SK-N-SH (cell line): ENCODE data around the gene ARHGEF11. TPM values are rescaled to one million over a fixed set of nuclear protein-coding genes. Genes with fewer than 3 reads are reported as not detected.

Experiments used
- CTCF ChIA-PET: fragments of 300-600, 350-600 bp; formaldehyde crosslinking; extraction: SDS; loops from one replicate; lab custom pipeline; 2021; lab: Yijun Ruan, JAX
- POLR2A ChIA-PET: fragments of 350-600 bp; sonication (Branson Sonifier 250); formaldehyde crosslinking; extraction: SDS; loops from one replicate; lab custom pipeline; 2020; ENCODE audit warnings: antibody characterized with exemption, inconsistent platforms; lab: Yijun Ruan, JAX
- DNase-seq: peaks from one replicate; pipeline ENCODE4 v3.0.0; 2012
- H2AFZ ChIP-seq: fragments of 200-600 bp; sonication (generic); 2 replicates; pipeline ENCODE4 v1.8.1; 2016; ENCODE audit warnings: antibody characterized with exemption, mild to moderate bottlenecking, low read depth
- H3F3A ChIP-seq: fragments of 200-600 bp; sonication (generic); replicated peaks from 2 replicates; pipeline ENCODE3; 2016; ENCODE audit warnings: antibody characterized with exemption, mild to moderate bottlenecking; ENCODE audit not compliant: insufficient read depth
- H3K27ac ChIP-seq, 2 experiments: fragments of 200-500 bp in 1 of 2; fragments of 200-600 bp in 1 of 2; sonication (Bioruptor generic) in 1 of 2; sonication (generic), shearing (Covaris generic) in 1 of 2; 2 replicates each; pipeline versions ENCODE4 v1.5.1 to v1.6.1; 2014 to 2016; ENCODE audit warnings: low read depth in 2 of 2, inconsistent platforms in 1 of 2, low read length in 1 of 2, mild to moderate bottlenecking in 1 of 2, mixed read lengths in 1 of 2
- H3K27me3 ChIP-seq: fragments of 200-600 bp; sonication (generic), shearing (Covaris generic); 2 replicates; pipeline ENCODE4 v1.6.1; 2016; ENCODE audit warnings: mixed run types; ENCODE audit not compliant: insufficient read depth
- H3K36me3 ChIP-seq, 2 experiments: fragments of 200-500 bp in 1 of 2; fragments of 200-600 bp in 1 of 2; sonication (Bioruptor generic) in 1 of 2; sonication (generic) in 1 of 2; replicated peaks in 1 of 2; 2 replicates each; pipeline versions ENCODE3 to v1.5.1; 2014 to 2016; ENCODE audit warnings: low read length in 1 of 2, mild to moderate bottlenecking in 1 of 2; ENCODE audit not compliant: insufficient read depth in 2 of 2, control insufficient read depth in 1 of 2
- H3K4me1 ChIP-seq, 2 experiments: fragments of 200-500 bp in 1 of 2; fragments of 200-600 bp in 1 of 2; sonication (Bioruptor generic) in 1 of 2; sonication (generic), shearing (Covaris generic) in 1 of 2; 2 replicates each; pipeline versions ENCODE4 v1.5.1 to v1.6.1; 2014 to 2016; ENCODE audit warnings: low read depth in 1 of 2, low read length in 1 of 2, mixed run types in 1 of 2; ENCODE audit not compliant: insufficient read depth in 2 of 2, control insufficient read depth in 1 of 2
- H3K4me2 ChIP-seq: fragments of 200-600 bp; sonication (generic), shearing (Covaris generic); 2 replicates; pipeline ENCODE4 v1.6.1; 2017; ENCODE audit warnings: mixed run types
- H3K4me3 ChIP-seq, 2 experiments: fragments of 200-500 bp in 1 of 2; fragments of 200-600 bp in 1 of 2; sonication (Bioruptor generic) in 1 of 2; sonication (generic), shearing (Covaris generic) in 1 of 2; 2 replicates each; pipeline versions ENCODE4 v1.5.1 to v1.8.1; 2014 to 2016; ENCODE audit warnings: low read depth in 2 of 2, inconsistent platforms in 1 of 2, low read length in 1 of 2, mild to moderate bottlenecking in 1 of 2, mixed read lengths in 1 of 2, moderate library complexity in 1 of 2
- H3K79me2 ChIP-seq: fragments of 200-600 bp; sonication (generic); 2 replicates; pipeline ENCODE4 v1.8.1; 2017; ENCODE audit warnings: mild to moderate bottlenecking; ENCODE audit not compliant: insufficient read depth
- H3K9ac ChIP-seq: fragments of 200-600 bp; sonication (generic); 2 replicates; pipeline ENCODE4 v1.6.1; 2017; ENCODE audit warnings: mixed run types
- H3K9me2 ChIP-seq: fragments of 200-600 bp; sonication (generic); 2 replicates; pipeline ENCODE4 v1.6.1; 2017; ENCODE audit warnings: mixed run types
- H3K9me3 ChIP-seq: fragments of 200-600 bp; sonication (generic); 2 replicates; pipeline ENCODE4 v1.6.1; 2017; ENCODE audit warnings: mixed run types, mild to moderate bottlenecking, moderate library complexity
- H4K20me1 ChIP-seq: fragments of 200-600 bp; sonication (generic); 2 replicates; pipeline ENCODE4 v1.6.1; 2017; ENCODE audit warnings: mild to moderate bottlenecking, mixed run types; ENCODE audit not compliant: insufficient read depth
- CTCF ChIP-seq: fragments of 200-600 bp; sonication (generic); IDR thresholded peaks from 2 replicates; pipeline ENCODE4 v1.6.1; 2017; ENCODE audit warnings: antibody characterized with exemption, mild to moderate bottlenecking, moderate library complexity
- ELF1 ChIP-seq: IDR thresholded peaks from 2 replicates; pipeline ENCODE4 v1.4.0; 2012
- FOSL2 ChIP-seq: IDR thresholded peaks from 2 replicates; pipeline ENCODE4 v1.4.0; 2012; ENCODE audit warnings: low read depth, mild to moderate bottlenecking, moderate library complexity, borderline replicate concordance
- FOXJ3 ChIP-seq: sonication (generic); formaldehyde crosslinking; IDR thresholded peaks from 2 replicates; pipeline ENCODE4 v1.5.1; 2020; ENCODE audit warnings: mild to moderate bottlenecking, missing genetic modification reagents
- FOXM1 ChIP-seq: IDR thresholded peaks from 2 replicates; pipeline ENCODE4 v1.4.0; 2012; ENCODE audit warnings: low read depth, mild to moderate bottlenecking
- GABPA ChIP-seq: IDR thresholded peaks from 2 replicates; pipeline ENCODE4 v1.4.0; 2012; ENCODE audit warnings: low read depth, mild to moderate bottlenecking
- JUND ChIP-seq: IDR thresholded peaks from 2 replicates; pipeline ENCODE4 v1.4.0; 2012
- MAX ChIP-seq: IDR thresholded peaks from 2 replicates; pipeline ENCODE4 v1.4.0; 2012; ENCODE audit warnings: low read depth
- MXI1 ChIP-seq: IDR thresholded peaks from 2 replicates; pipeline ENCODE4 v1.6.1; 2012; ENCODE audit warnings: mild to moderate bottlenecking, low read depth, low read length, improper control_type of control experiment
- RCOR1 ChIP-seq: fragments of 150-350 bp; IDR thresholded peaks from 2 replicates; pipeline ENCODE4 v1.6.1; 2017; ENCODE audit warnings: antibody characterized with exemption, low read length
- TEAD4 ChIP-seq: IDR thresholded peaks from 2 replicates; pipeline ENCODE4 v1.4.0; 2012; ENCODE audit warnings: mild to moderate bottlenecking, borderline replicate concordance; ENCODE audit not compliant: insufficient read depth
- USF2 ChIP-seq: fragments of 150-350 bp; IDR thresholded peaks from 2 replicates; pipeline ENCODE4 v1.6.1; 2017; ENCODE audit warnings: antibody characterized with exemption, low read length, low read depth, borderline replicate concordance
- YY1 ChIP-seq: IDR thresholded peaks from 2 replicates; pipeline ENCODE4 v1.4.0; 2012; ENCODE audit warnings: low read depth, mild to moderate bottlenecking
- WGBS: methylation state at CpG from one replicate; pipeline ENCODE4 v1.1.6; 2017; ENCODE audit warnings: low lambda C conversion rate; 5-methylcytosine and 5-hydroxymethylcytosine counted together
- polyA plus RNA-seq, 3 experiments: library from polyadenylated mRNA; depleted of rRNA; stranded (reverse); fragments of >200 nt; gene quantifications; 2 replicates each; pipeline ENCODE4 v1.2.3, GENCODE V29; 2012
- TF ChIP-seq, protein P1 (sequence below): IDR thresholded peaks from 2 replicates; pipeline ENCODE4 v1.4.0; 2012; ENCODE audit warnings: low read depth, borderline replicate concordance
- TF ChIP-seq, protein P2 (sequence below): fragments of 150-350 bp; IDR thresholded peaks from 2 replicates; pipeline ENCODE4 v1.6.1; 2016; ENCODE audit warnings: mild to moderate bottlenecking, low read depth, low read length
- TF ChIP-seq, protein P3 (sequence below): IDR thresholded peaks from 2 replicates; pipeline ENCODE4; 2012

Gene ARHGEF11
- polyA plus RNA-seq, 1 of the 3 experiments (the other 2 are of a cell fraction), result 19.0 TPM

GRCh38 chr1:156936721-156937220, 108.8 kb downstream of the ARHGEF11 start (continued):
- TF ChIP-seq CTCF (no peak), MAX (no peak)

- H3K36me3 ChIP-seq, result peaks cover 0 to 60% of the 10 kb centered on the region in 2 experiments
- POLR2A ChIA-PET, result no interaction called here
- 100% methylated on average over 5 of the region's 5 CpGs for WGBS
These were observed 109.4 kb downstream of the ARHGEF11 start for GRCh38 chr1:156936191-156936590.

More at GRCh38 chr1:156936191-156936590, 109.4 kb downstream of the ARHGEF11 start:
- H3K79me2 ChIP-seq, result no peaks in the 10 kb centered on the region
- no peak overlapping the region for H2AFZ ChIP-seq
- CTCF ChIA-PET, result interaction anchor here (0.8 to 5.0 kb wide), 4 partner anchors 8 to 210 kb away, joined by 3 to 50 read pairs (median 15); no protein-coding TSS in a partner anchor
- H3F3A ChIP-seq, result no peaks in the 10 kb centered on the region
- H3K4me3 ChIP-seq, result no peak overlapping the region
- no peak overlapping the region for H3K27ac ChIP-seq
- H3K9ac ChIP-seq, result no peak overlapping the region
- H3K27me3 ChIP-seq, result no peaks in the 10 kb centered on the region
- TF ChIP-seq GABPA, result no peak
- no peak for TF ChIP-seq USF2
- TF ChIP-seq YY1, result no peak
- no peak for TF ChIP-seq TEAD4
- TF ChIP-seq, protein P1, sequence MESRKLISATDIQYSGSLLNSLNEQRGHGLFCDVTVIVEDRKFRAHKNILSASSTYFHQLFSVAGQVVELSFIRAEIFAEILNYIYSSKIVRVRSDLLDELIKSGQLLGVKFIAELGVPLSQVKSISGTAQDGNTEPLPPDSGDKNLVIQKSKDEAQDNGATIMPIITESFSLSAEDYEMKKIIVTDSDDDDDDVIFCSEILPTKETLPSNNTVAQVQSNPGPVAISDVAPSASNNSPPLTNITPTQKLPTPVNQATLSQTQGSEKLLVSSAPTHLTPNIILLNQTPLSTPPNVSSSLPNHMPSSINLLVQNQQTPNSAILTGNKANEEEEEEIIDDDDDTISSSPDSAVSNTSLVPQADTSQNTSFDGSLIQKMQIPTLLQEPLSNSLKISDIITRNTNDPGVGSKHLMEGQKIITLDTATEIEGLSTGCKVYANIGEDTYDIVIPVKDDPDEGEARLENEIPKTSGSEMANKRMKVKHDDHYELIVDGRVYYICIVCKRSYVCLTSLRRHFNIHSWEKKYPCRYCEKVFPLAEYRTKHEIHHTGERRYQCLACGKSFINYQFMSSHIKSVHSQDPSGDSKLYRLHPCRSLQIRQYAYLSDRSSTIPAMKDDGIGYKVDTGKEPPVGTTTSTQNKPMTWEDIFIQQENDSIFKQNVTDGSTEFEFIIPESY, result no peak
- TF ChIP-seq RCOR1, result no peak
- no peak for TF ChIP-seq FOXM1
- TF ChIP-seq FOXJ3 (CRISPR knock-in tag), result no peak
- no peak for TF ChIP-seq FOSL2
- TF ChIP-seq, protein P2, sequence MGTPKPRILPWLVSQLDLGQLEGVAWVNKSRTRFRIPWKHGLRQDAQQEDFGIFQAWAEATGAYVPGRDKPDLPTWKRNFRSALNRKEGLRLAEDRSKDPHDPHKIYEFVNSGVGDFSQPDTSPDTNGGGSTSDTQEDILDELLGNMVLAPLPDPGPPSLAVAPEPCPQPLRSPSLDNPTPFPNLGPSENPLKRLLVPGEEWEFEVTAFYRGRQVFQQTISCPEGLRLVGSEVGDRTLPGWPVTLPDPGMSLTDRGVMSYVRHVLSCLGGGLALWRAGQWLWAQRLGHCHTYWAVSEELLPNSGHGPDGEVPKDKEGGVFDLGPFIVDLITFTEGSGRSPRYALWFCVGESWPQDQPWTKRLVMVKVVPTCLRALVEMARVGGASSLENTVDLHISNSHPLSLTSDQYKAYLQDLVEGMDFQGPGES, result no peak
- no peak for TF ChIP-seq MXI1
- TF ChIP-seq ELF1, result no peak
- TF ChIP-seq, protein P3, sequence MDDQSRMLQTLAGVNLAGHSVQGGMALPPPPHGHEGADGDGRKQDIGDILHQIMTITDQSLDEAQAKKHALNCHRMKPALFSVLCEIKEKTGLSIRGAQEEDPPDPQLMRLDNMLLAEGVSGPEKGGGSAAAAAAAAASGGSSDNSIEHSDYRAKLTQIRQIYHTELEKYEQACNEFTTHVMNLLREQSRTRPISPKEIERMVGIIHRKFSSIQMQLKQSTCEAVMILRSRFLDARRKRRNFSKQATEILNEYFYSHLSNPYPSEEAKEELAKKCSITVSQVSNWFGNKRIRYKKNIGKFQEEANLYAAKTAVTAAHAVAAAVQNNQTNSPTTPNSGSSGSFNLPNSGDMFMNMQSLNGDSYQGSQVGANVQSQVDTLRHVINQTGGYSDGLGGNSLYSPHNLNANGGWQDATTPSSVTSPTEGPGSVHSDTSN, result no peak
- TF ChIP-seq JUND, result no peak
- TF ChIP-seq, all 33 proteins: peak for 0
- Histone ChIP-seq H4K20me1 (no peaks in the 10 kb centered on the region), H3K9me2 (no peaks in the 10 kb centered on the region), H3K4me1 (no peaks in the 10 kb centered on the region), H3K4me2 (no peak overlapping the region), H3K9me3 (no peaks in the 10 kb centered on the region)
- no peak for DNase-seq
